DOHH2 (cell line): ENCODE measurements around the gene EPYC.

Experiments
- H3F3A ChIP-seq: fragments of 200-600 bp; sonication (generic), shearing (Covaris generic); 2 replicates; pipeline ENCODE4 v1.6.0; 2016; ENCODE audit warnings: antibody characterized with exemption, mild to moderate bottlenecking; ENCODE audit not compliant: control insufficient read depth, insufficient read depth
- H3K27ac ChIP-seq: fragments of 200-600 bp; sonication (generic); 2 replicates; pipeline ENCODE4 v1.5.1; 2014; ENCODE audit warnings: low read depth, mild to moderate bottlenecking, low read length, moderate library complexity
- H3K27me3 ChIP-seq: fragments of 200-600 bp; sonication (generic); 2 replicates; pipeline ENCODE4 v1.6.1; 2014; ENCODE audit warnings: mild to moderate bottlenecking, low read length, mixed read lengths; ENCODE audit not compliant: control insufficient read depth
- H3K36me3 ChIP-seq: fragments of 200-600 bp; sonication (generic); 2 replicates; pipeline ENCODE4 v1.6.1; 2014; ENCODE audit warnings: mild to moderate bottlenecking, low read length, moderate library complexity, mixed read lengths; ENCODE audit not compliant: control insufficient read depth
- H3K4me1 ChIP-seq: fragments of 200-600 bp; sonication (generic); 2 replicates; pipeline ENCODE4 v1.6.1; 2014; ENCODE audit warnings: mild to moderate bottlenecking, low read length, mixed read lengths; ENCODE audit not compliant: control insufficient read depth
- H3K4me2 ChIP-seq: fragments of 200-600 bp; sonication (generic); 2 replicates; pipeline ENCODE4 v1.6.0; 2014; ENCODE audit warnings: mild to moderate bottlenecking, low read length, moderate library complexity
- H3K4me3 ChIP-seq: fragments of 200-600 bp; sonication (generic); 2 replicates; pipeline ENCODE4 v1.5.1; 2014; ENCODE audit warnings: mild to moderate bottlenecking, low read length, mixed read lengths
- H3K79me2 ChIP-seq: fragments of 200-600 bp; sonication (generic); 2 replicates; pipeline ENCODE4 v1.6.1; 2014; ENCODE audit warnings: mild to moderate bottlenecking, low read length, mixed read lengths; ENCODE audit not compliant: control insufficient read depth
- H3K9me2 ChIP-seq: fragments of 200-600 bp; sonication (generic); replicated peaks from 2 replicates; pipeline ENCODE4 v1.6.1; 2014; ENCODE audit warnings: mild to moderate bottlenecking, low read length, mixed read lengths; ENCODE audit not compliant: control insufficient read depth
- H3K9me3 ChIP-seq: fragments of 200-600 bp; sonication (generic); 2 replicates; pipeline ENCODE4 v1.6.1; 2014; ENCODE audit warnings: antibody characterized with exemption, low read length, mixed read lengths; ENCODE audit not compliant: control insufficient read depth, insufficient read depth
- H4K20me1 ChIP-seq: fragments of 200-600 bp; sonication (generic); 2 replicates; pipeline ENCODE4 v1.6.0; 2014; ENCODE audit warnings: low read depth, mild to moderate bottlenecking, antibody characterized with exemption, low read length, moderate library complexity; ENCODE audit not compliant: control insufficient read depth, insufficient read depth
- CTCF ChIP-seq: fragments of 200-600 bp; sonication (generic); IDR thresholded peaks from one replicate; pipeline ENCODE4 v1.5.1; 2014; ENCODE audit warnings: antibody characterized with exemption, mild to moderate bottlenecking, low read depth, low read length; ENCODE audit not compliant: poor library complexity, severe bottlenecking
- EZH2phosphoT487 ChIP-seq: fragments of 200-600 bp; sonication (generic); IDR thresholded peaks from 2 replicates; pipeline ENCODE4 v1.6.1; 2017; ENCODE audit warnings: borderline replicate concordance, mild to moderate bottlenecking, antibody characterized with exemption, low read length, moderate library complexity, mixed read lengths

Gene EPYC

GRCh38 chr12:91009319-91009950, 4.7 kb upstream of the EPYC start:
- Histone ChIP-seq H3K9me3 (no peaks in the 10 kb centered on the region), H3K4me1 (no peaks in the 10 kb centered on the region), H3K36me3 (no peaks in the 10 kb centered on the region), H3K27ac (no peak overlapping the region), H3K4me2 (no peak overlapping the region), H3K9me2 (no peaks in the 10 kb centered on the region), H4K20me1 (no peaks in the 10 kb centered on the region), H3K79me2 (no peaks in the 10 kb centered on the region), H3K4me3 (no peak overlapping the region), H3F3A (no peaks in the 10 kb centered on the region), H3K27me3 (no peaks in the 10 kb centered on the region)
- TF ChIP-seq EZH2phosphoT487 (no peak), CTCF (no peak)

DNA sequence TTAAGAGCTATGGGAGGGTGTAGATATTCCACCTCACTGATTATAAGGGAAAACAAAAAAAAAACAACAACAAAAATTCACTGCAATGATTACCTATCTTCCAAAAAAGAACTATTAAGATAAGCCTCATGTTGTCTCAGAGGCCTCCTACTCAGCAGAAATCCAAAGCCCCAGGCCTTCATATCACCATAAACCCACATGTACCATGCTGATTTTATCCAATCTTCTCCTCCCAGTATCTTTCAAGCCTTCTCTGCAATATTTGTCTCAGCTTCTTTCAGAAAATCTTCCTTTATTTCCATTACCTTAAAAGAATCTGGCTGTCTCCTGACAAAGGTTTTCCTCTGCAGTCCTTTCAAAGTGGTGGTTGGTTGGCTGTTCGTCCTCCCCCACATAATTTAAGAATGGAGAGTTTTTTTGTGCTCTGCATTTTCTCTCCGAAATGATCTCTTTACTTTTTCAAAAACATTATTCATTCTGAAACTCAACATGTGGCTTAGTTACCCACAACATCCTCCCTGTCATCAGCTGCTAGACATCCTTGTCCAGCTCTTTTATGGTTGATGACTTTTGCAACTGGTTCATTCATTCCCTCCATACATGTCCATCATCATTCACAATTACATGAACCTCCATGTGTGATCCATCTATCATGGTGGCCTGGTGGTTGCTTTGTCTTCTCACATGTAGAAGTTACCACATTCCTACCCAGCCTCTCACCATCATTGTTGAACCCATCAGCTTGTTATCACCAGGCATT, 2.9 kb upstream of the EPYC start:
- Histone ChIP-seq H3K36me3 (no peaks in the 10 kb centered on the region), H3K4me2 (no peak overlapping the region), H4K20me1 (no peaks in the 10 kb centered on the region)

DNA sequence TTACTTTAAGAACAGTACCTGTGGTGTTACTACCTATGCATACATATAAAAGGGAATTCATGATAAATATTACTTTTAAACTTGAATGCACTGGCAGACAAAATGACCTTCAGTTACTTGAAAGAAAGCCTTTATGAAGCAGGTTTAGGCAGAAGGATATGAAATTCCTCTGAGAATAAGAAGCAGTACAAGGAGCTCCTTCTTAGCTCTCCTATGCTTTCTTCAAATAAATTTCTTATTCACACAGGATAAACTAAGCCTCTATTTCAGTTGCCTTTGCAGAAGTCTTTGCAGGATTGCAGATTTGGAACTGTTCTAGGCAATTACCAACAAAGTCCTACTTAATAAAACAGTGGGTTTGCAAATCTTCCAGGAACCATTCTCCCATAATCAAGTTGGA, 1.0 kb downstream of the EPYC start:
- Histone ChIP-seq H3K27me3 (no peaks in the 10 kb centered on the region), H4K20me1 (no peaks in the 10 kb centered on the region), H3K79me2 (no peaks in the 10 kb centered on the region), H3K4me1 (no peaks in the 10 kb centered on the region), H3K4me3 (no peak overlapping the region), H3K36me3 (no peaks in the 10 kb centered on the region), H3K27ac (no peak overlapping the region), H3K9me2 (no peaks in the 10 kb centered on the region), H3K4me2 (no peak overlapping the region), H3K9me3 (no peaks in the 10 kb centered on the region), H3F3A (no peaks in the 10 kb centered on the region)
- no peak for TF ChIP-seq CTCF
- TF ChIP-seq EZH2phosphoT487: no peak

More for the DNA sequence above, 2.9 kb upstream of the EPYC start:
- Histone ChIP-seq H3K4me1 (no peaks in the 10 kb centered on the region), H3K4me3 (no peak overlapping the region), H3K27ac (no peak overlapping the region), H3K9me2 (no peaks in the 10 kb centered on the region), H3K9me3 (no peaks in the 10 kb centered on the region), H3K79me2 (no peaks in the 10 kb centered on the region), H3F3A (no peaks in the 10 kb centered on the region), H3K27me3 (no peaks in the 10 kb centered on the region)
- TF ChIP-seq CTCF: no peak
- TF ChIP-seq EZH2phosphoT487: no peak
